Activated naive CD4-positive, alpha-beta T cell treated with anti-CD3 and anti-CD28 coated beads for 36 hours (primary cell): Measurements from ENCODE around the gene STXBP6. TPM values are rescaled to one million over a fixed set of nuclear protein-coding genes. Genes with fewer than 3 reads are reported as not detected.

Experiments used
- CTCF ChIA-PET: fragments of 350-600 bp; sonication (Branson Sonifier 250); formaldehyde crosslinking; loops from one replicate; lab custom pipeline; 2021; ENCODE audit warnings: antibody characterized with exemption; lab: Charles Lee
- DNase-seq: peaks from one replicate; pipeline ENCODE4 v3.0.0-alpha.2; 2020
- H3K27ac Mint-ChIP-seq: one replicate; pipeline ENCODE4 v1.8.0; 2021; ENCODE audit warnings: mild to moderate bottlenecking, mixed read lengths
- H3K27me3 Mint-ChIP-seq: one replicate; pipeline ENCODE4 v1.8.0; 2021; ENCODE audit warnings: low read depth, mixed read lengths
- H3K36me3 Mint-ChIP-seq: one replicate; pipeline ENCODE4 v1.8.0; 2021; ENCODE audit warnings: low read depth, mixed read lengths
- H3K4me1 Mint-ChIP-seq: one replicate; pipeline ENCODE4 v1.8.0; 2021; ENCODE audit warnings: low read depth, mixed read lengths
- H3K4me3 Mint-ChIP-seq: one replicate; pipeline ENCODE4 v1.8.0; 2021; ENCODE audit warnings: mild to moderate bottlenecking, moderate library complexity, mixed read lengths
- H3K9me3 Mint-ChIP-seq: one replicate; pipeline ENCODE4 v1.8.0; 2021; ENCODE audit warnings: mixed read lengths
- intact Hi-C: fragments of 100-400 bp; cut with micrococcal nuclease; formaldehyde crosslinking; loops from one replicate; pipeline ENCODE4 v1.15.1; 2023
- total RNA-seq, 2 experiments: library from RNA; stranded (reverse); gene quantifications; one replicate each; pipeline ENCODE4 v1.2.3, GENCODE V29; 2021

The STXBP6 gene
- total RNA-seq, 2 experiments from 2014 or later: not detected

GRCh38 chr14:24892497-24893051, 157.4 kb downstream of the STXBP6 start:
- H3K4me1 Mint-ChIP-seq: no peaks in the 10 kb centered on the region
- H3K27ac Mint-ChIP-seq: no peak overlapping the region
- CTCF ChIA-PET: no interaction called here
- H3K4me3 Mint-ChIP-seq: no peak overlapping the region
- peaks cover 7% of the 10 kb centered on the region for H3K9me3 Mint-ChIP-seq
- H3K36me3 Mint-ChIP-seq: no peaks in the 10 kb centered on the region
- H3K27me3 Mint-ChIP-seq: peaks cover 17% of the 10 kb centered on the region
- no peak for DNase-seq
- intact Hi-C loops: no loop called here

DNA sequence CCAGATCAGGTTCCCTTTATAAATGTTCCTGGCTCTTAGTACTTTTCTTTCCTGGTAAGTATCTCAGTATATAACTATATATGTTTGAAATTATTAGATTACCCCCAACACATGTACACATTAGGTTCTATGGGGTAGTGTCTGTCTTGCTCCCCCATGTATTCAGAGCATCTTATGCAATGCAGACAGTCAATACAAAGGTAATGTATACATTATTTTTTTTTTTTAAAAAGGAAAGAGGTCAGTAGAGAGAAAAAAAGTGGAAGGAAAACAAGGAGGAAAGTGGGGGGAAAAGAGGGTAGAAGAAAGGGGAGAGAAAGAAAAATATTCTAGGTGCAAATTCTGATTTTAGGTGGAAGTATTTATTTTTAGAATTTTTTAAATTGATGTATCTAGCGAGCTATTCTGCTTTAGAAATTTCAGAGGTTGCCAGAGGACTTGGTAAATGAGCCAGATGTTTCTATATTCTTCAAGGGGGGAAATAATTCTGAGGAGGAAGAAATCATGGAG, 157.9 kb downstream of the STXBP6 start:
- intact Hi-C loops: no loop called here
- H3K4me3 Mint-ChIP-seq: no peak overlapping the region
- H3K36me3 Mint-ChIP-seq: no peaks in the 10 kb centered on the region
- H3K27me3 Mint-ChIP-seq: peaks cover 21% of the 10 kb centered on the region
- no peak for DNase-seq
- no peak overlapping the region for H3K27ac Mint-ChIP-seq
- H3K9me3 Mint-ChIP-seq: peaks cover 7% of the 10 kb centered on the region
- H3K4me1 Mint-ChIP-seq: no peaks in the 10 kb centered on the region
- CTCF ChIA-PET: no interaction called here

GRCh38 chr14:24890716-24891115, 159.2 kb downstream of the STXBP6 start:
- Mint-ChIP-seq H3K27me3 (peaks cover 18% of the 10 kb centered on the region), H3K4me3 (no peak overlapping the region), H3K4me1 (no peaks in the 10 kb centered on the region), H3K27ac (no peak overlapping the region), H3K9me3 (peaks cover 7% of the 10 kb centered on the region), H3K36me3 (no peaks in the 10 kb centered on the region)
- CTCF ChIA-PET: no interaction called here
- no peak for DNase-seq
- intact Hi-C loops: no loop called here

- H3K4me1 Mint-ChIP-seq: no peaks in the 10 kb centered on the region
- no peaks in the 10 kb centered on the region for H3K36me3 Mint-ChIP-seq
- H3K27me3 Mint-ChIP-seq: peaks cover 18% of the 10 kb centered on the region
- CTCF ChIA-PET: interaction anchor here (0.6 kb wide), 1 partner anchor 36 kb away, joined by 3 read pairs; no protein-coding TSS in a partner anchor
- intact Hi-C loops: no loop called here
- no peak for DNase-seq
- H3K27ac Mint-ChIP-seq: no peak overlapping the region
- no peak overlapping the region for H3K4me3 Mint-ChIP-seq
- H3K9me3 Mint-ChIP-seq: peaks cover 7% of the 10 kb centered on the region
Measured at GRCh38 chr14:24889843-24890242, 160.1 kb downstream of the STXBP6 start.

DNA sequence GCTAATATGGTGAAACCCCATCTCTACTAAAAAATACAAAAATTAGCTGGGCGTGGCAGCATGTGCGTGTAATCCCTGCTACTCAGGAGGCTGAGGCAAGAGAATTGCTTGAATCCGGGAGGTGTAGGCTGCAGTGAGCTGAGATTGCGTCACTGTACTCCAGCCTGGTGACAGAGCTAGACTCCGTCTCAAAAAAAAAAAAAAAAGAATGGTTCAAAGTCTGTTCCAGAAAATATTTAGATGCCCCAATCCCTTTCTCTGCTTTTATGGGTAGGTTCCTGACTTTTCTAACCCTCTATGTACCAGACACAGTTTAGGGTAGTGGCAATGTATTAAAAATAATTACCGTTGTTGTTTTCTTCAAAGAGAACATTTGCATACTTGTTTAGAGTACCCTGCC, 161.4 kb downstream of the STXBP6 start:
- no peaks in the 10 kb centered on the region for H3K36me3 Mint-ChIP-seq

GRCh38 chr14:24887623-24888304, 162.2 kb downstream of the STXBP6 start:
- H3K9me3 Mint-ChIP-seq: peaks cover 7% of the 10 kb centered on the region
- no peak overlapping the region for H3K4me3 Mint-ChIP-seq
- CTCF ChIA-PET: no interaction called here
- no peak for DNase-seq
- intact Hi-C loops: no loop called here
- H3K36me3 Mint-ChIP-seq: no peaks in the 10 kb centered on the region
- H3K27ac Mint-ChIP-seq: no peak overlapping the region
- peaks cover 18% of the 10 kb centered on the region for H3K27me3 Mint-ChIP-seq
- H3K4me1 Mint-ChIP-seq: no peaks in the 10 kb centered on the region

More for the DNA sequence above, 161.4 kb downstream of the STXBP6 start:
- intact Hi-C loops: no loop called here
- no peaks in the 10 kb centered on the region for H3K4me1 Mint-ChIP-seq
- no peak for DNase-seq
- CTCF ChIA-PET: no interaction called here
- peaks cover 18% of the 10 kb centered on the region for H3K27me3 Mint-ChIP-seq
- H3K4me3 Mint-ChIP-seq: no peak overlapping the region
- no peak overlapping the region for H3K27ac Mint-ChIP-seq
- H3K9me3 Mint-ChIP-seq: peaks cover 7% of the 10 kb centered on the region

DNA sequence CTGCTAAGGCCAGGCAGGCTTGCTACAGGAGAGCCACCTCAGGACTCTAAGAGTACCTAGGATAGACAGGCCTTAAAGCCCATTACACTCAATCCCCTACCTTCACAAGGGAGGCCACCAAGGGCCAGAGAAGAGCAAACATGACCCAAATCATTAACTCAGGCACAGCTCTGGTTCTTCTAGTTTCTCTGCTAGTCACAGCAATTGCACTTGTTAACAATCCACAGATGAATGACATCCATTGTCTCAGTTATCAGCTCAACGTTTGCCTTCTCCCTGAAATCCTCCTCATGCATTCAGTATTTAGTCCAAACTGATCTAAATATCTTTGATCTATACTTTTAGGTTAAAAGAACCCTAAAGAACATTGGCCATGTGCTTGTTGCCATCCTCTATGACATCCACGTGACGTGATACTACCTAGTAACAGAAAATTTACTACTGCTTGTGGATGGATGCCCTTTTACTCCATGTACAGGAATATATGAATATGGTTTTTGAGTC, 164.5 kb downstream of the STXBP6 start:
- H3K27ac Mint-ChIP-seq: no peak overlapping the region
- no peak overlapping the region for H3K4me3 Mint-ChIP-seq
- CTCF ChIA-PET: no interaction called here
- no peaks in the 10 kb centered on the region for H3K36me3 Mint-ChIP-seq
- DNase-seq: no peak
- H3K9me3 Mint-ChIP-seq: peaks cover 5% of the 10 kb centered on the region
- no peaks in the 10 kb centered on the region for H3K4me1 Mint-ChIP-seq
- peaks cover 19% of the 10 kb centered on the region for H3K27me3 Mint-ChIP-seq
- intact Hi-C loops: no loop called here

DNA sequence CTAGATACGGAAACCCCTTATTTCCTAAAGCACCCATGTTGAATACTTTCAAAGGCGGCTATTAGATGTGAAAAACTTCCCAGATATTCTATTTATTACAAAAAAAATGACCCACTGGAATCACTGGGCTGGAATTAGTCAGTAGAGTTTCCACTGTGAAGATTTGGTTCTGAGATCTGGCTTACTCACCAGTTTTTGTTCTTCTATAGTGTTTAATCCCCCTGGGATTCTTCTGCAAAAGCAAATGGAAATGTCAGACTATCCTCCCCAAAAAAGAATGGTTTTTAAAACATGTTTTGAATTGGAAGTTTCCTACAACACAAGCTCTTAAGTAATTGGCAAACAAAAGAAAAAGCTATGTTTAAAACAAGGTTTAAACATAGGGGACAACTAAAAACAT, 166.4 kb downstream of the STXBP6 start:
- H3K27me3 Mint-ChIP-seq: peaks cover 15% of the 10 kb centered on the region
- H3K9me3 Mint-ChIP-seq: no peaks in the 10 kb centered on the region
- no peak for DNase-seq
- no peak overlapping the region for H3K4me3 Mint-ChIP-seq
- H3K27ac Mint-ChIP-seq: no peak overlapping the region
- CTCF ChIA-PET: interaction anchor here (0.6 kb wide), 1 partner anchor 170 kb away, joined by 3 read pairs; no protein-coding TSS in a partner anchor
- no peaks in the 10 kb centered on the region for H3K36me3 Mint-ChIP-seq
- intact Hi-C loops: no loop called here
- no peaks in the 10 kb centered on the region for H3K4me1 Mint-ChIP-seq

DNA sequence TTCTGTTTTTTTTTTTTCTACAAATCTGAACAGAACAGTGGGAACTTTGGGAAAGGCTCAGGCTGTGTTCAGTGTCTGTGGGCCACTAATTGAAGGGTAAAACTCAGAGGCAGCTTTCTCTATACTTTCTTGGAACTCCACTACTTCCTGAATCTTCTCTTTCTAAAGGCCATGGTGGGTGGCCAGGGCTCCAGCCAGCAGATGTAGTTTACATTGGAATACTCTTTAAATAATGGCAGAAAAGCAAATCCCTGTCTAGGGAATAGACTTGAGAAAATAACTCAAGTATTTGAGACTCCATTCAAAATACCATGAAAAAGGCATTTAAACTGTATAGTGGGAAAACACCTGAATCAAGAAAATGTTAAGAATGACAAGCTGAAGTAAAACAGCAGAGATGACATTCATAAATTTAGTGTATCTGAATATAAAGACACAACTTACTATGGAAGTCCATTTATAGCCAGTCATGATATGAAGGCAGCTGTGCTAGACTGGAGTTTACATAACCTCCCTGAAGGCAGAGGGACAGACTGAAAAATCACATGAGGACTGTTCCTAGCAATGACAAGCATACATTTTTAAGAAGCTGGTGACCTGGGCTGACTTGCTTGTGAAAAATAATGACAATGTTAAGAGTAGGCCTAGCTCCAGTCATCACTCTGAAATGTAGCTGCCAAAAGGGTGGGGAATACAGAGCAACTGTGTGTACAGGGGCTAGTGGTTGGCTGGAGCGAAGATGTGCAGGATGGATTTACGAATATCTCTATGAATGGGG, 168.6 kb downstream of the STXBP6 start:
- H3K27ac Mint-ChIP-seq: no peak overlapping the region
- no peaks in the 10 kb centered on the region for H3K9me3 Mint-ChIP-seq
- CTCF ChIA-PET: no interaction called here
- no peaks in the 10 kb centered on the region for H3K36me3 Mint-ChIP-seq
- intact Hi-C loops: no loop called here
- peaks cover 4% of the 10 kb centered on the region for H3K27me3 Mint-ChIP-seq
- no peak for DNase-seq
- no peaks in the 10 kb centered on the region for H3K4me1 Mint-ChIP-seq
- no peak overlapping the region for H3K4me3 Mint-ChIP-seq

GRCh38 chr14:24880689-24881088, 169.3 kb downstream of the STXBP6 start:
- no peak overlapping the region for H3K4me3 Mint-ChIP-seq
- CTCF ChIA-PET: no interaction called here
- peaks cover 4% of the 10 kb centered on the region for H3K27me3 Mint-ChIP-seq
- H3K36me3 Mint-ChIP-seq: no peaks in the 10 kb centered on the region
- H3K27ac Mint-ChIP-seq: no peak overlapping the region
- intact Hi-C loops: no loop called here
- H3K4me1 Mint-ChIP-seq: no peaks in the 10 kb centered on the region
- no peaks in the 10 kb centered on the region for H3K9me3 Mint-ChIP-seq
- no peak for DNase-seq

GRCh38 chr14:24879661-24880386, 170.1 kb downstream of the STXBP6 start:
- CTCF ChIA-PET: no interaction called here
- intact Hi-C loops: no loop called here
- H3K27me3 Mint-ChIP-seq: peaks cover 6% of the 10 kb centered on the region

GRCh38 chr14:24876996-24877395, 173.0 kb downstream of the STXBP6 start:
- H3K9me3 Mint-ChIP-seq: no peaks in the 10 kb centered on the region
- no peak overlapping the region for H3K27ac Mint-ChIP-seq
- CTCF ChIA-PET: no interaction called here
- H3K4me1 Mint-ChIP-seq: no peaks in the 10 kb centered on the region
- H3K36me3 Mint-ChIP-seq: no peaks in the 10 kb centered on the region
- no peak overlapping the region for H3K4me3 Mint-ChIP-seq
- intact Hi-C loops: no loop called here
- peaks cover 11% of the 10 kb centered on the region for H3K27me3 Mint-ChIP-seq
- DNase-seq: no peak

More at GRCh38 chr14:24879661-24880386, 170.1 kb downstream of the STXBP6 start:
- Mint-ChIP-seq H3K4me1 (no peaks in the 10 kb centered on the region), H3K4me3 (no peak overlapping the region), H3K36me3 (no peaks in the 10 kb centered on the region), H3K27ac (no peak overlapping the region), H3K9me3 (no peaks in the 10 kb centered on the region)
- DNase-seq: no peak
